Cardiac fibroblast (primary cell): ENCODE results near the gene FAM81A.
"Not testable (repeated sequence)": the region's sequence is repeated elsewhere in the genome, so short reads cannot be mapped to it uniquely, and the experiment has no call there.

Experiments
- DNase-seq, 2 donors: peaks; one replicate each; pipeline versions ENCODE4 v3.0.0 to v3.0.0-alpha.2; 2010; ENCODE audit warnings: low read depth in 2 of 2
- H3K4me3 ChIP-seq, 2 donors: replicated peaks in 1 of 2; 1 replicate in 1 of 2; 2 replicates in 1 of 2; pipeline ENCODE4 v1.5.1; 2011; ENCODE audit warnings: low read depth in 2 of 2, low read length in 2 of 2, mild to moderate bottlenecking in 2 of 2, moderate library complexity in 1 of 2
- TF ChIP-seq, protein P1 (sequence below): IDR thresholded peaks from one replicate; pipeline ENCODE4 v1.5.1; 2011; ENCODE audit warnings: low read depth, mild to moderate bottlenecking, low read length, inconsistent platforms

FAM81A gene

DNA sequence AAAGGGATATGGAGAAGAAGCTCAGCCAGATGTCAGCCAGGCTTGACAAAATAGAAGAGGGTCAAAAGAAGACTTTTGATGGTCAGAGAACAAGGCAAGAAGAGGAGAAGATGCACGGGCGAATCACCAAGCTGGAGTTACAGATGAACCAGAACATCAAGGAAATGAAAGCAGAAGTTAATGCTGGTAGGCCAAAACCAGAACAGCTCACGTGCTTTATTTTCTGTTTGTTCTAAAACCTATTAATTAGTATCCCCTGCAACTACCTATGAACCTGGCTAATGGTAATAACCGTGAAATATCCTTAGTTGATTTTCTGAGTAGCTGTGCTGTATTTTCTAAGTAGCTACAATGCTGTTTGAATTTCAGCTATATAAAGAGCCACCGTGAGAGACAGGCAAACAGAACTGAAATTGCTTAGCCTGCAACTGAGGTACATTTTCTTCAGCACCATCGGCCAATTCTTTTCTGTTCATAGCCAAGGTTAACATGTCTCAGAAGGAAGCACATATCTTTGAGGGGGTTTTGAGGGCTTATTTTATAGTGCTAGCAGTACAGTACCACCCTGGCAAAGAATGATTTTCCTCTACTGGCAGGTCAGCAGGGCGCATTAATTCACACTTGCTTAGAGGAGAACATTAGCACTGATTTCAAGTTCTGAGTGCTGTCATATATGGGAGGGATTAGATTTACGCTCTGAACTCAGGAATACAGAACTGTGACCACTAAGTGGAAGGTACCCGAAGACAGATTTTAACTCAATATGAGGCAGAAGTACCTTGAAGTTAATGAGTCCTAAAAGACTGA, 78.9 kb downstream of the FAM81A start:
- H3K4me3 ChIP-seq: no peak overlapping the region
- TF ChIP-seq, protein P1, sequence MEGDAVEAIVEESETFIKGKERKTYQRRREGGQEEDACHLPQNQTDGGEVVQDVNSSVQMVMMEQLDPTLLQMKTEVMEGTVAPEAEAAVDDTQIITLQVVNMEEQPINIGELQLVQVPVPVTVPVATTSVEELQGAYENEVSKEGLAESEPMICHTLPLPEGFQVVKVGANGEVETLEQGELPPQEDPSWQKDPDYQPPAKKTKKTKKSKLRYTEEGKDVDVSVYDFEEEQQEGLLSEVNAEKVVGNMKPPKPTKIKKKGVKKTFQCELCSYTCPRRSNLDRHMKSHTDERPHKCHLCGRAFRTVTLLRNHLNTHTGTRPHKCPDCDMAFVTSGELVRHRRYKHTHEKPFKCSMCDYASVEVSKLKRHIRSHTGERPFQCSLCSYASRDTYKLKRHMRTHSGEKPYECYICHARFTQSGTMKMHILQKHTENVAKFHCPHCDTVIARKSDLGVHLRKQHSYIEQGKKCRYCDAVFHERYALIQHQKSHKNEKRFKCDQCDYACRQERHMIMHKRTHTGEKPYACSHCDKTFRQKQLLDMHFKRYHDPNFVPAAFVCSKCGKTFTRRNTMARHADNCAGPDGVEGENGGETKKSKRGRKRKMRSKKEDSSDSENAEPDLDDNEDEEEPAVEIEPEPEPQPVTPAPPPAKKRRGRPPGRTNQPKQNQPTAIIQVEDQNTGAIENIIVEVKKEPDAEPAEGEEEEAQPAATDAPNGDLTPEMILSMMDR: no peak
- DNase-seq: no peak

DNA sequence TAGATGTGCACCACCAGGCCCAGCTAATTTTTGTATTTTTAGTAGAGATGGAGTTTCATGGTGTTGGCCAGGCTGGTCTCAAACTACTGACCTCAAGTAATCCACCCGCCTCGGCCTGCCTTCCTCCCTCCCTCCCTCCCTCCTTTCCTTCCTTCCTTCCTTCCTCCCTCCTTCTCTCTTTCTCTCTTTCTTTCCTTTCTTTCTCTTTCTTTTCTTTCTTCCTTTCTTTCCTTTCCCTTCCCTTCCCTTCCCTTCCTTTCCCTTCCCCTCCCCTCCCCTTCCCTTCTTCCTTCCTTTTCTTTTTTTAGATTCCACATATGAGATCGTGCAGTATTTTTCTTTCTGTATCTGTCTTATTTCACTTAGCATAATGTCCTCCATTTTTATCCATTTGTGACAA, 81.3 kb downstream of the FAM81A start:
- TF ChIP-seq, protein P1: no peak
- DNase-seq: no peak
- H3K4me3 ChIP-seq: no peak overlapping the region

DNA sequence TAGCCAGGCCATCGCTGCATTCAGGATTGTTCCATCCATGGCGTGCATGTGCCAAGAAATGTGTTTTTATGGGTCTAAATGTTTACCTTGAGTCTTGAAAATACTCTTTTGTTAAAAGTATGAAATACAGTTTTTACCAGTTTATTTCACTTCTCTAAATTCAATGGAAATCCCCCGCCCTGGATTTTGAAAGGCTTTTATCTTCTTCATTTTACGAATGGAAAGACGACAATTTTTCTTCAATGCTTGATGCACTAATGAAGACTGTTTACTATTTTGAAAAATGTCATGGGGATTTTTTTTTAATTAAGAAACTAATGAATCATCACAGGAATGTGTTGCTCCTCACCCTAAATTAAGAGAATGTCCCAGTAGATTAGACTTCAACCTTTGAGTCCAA, 83.5 kb downstream of the FAM81A start:
- DNase-seq: no peak
- TF ChIP-seq, protein P1: no peak
- no peak overlapping the region for H3K4me3 ChIP-seq

DNA sequence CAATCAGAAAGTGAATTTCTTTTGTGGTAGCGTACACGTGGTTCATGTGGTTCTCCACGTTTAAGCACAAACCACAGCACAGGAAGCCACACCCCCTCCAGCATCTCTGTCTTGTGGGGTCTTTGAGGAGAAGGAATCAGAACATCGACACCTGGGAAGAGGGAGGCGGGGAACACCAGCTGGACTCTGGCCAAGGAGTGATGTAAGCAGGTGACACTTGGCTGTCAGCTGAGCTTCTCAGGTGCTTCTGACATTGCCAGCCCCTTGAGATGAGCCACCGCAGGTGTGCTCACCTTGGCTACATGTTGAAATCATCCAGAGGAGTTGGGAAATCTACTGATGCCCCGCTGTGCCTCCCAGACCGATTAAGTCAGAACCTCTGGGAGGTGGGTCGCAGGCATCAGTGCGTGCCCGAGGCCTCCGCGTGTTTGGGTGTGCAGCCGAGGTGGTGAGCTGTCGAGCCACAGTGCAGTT, 85.0 kb downstream of the FAM81A start:
- H3K4me3 ChIP-seq: no peak overlapping the region
- TF ChIP-seq, protein P1: no peak
- no peak for DNase-seq

DNA sequence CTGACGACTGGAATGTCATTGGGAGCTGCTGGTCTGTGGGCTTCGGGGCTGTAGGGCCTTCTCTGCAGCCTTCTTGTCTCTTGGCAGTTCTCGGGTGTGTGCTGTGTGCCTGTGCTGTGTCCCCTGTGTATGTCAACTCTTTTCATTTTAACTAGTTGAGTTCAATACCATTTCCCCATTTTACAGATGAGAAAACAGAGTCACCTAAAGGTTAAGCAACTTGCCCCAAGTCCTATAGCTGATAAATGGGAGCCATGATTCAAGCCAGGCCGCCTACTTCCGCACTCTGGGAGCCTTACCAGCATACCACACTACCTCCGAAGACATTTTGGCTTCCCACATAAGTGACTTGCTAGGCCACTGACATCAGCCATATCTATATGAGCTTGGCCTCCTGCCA, 85.7 kb downstream of the FAM81A start:
- no peak for DNase-seq
- TF ChIP-seq, protein P1: no peak
- H3K4me3 ChIP-seq: no peak overlapping the region

DNA sequence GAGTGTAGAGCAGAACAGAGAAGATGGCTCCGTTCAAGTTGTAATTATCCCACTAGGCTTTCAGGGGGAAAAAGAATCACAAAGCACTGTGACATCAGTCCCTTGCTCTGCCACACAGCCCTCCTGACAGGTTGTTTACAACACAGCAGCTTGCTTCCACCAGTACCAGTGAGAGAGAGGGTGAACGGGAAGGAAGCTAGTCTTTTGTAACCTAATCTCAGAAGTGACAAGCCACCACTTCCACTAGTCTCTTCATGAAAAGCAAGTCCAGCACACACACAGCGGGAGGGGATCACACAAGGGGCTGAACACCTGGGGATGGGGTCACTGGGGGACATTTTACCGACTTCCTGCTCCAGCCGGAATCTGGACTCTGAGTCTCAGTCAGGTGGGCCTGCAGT, 86.3 kb downstream of the FAM81A start:
- DNase-seq: no peak
- TF ChIP-seq, protein P1: no peak
- no peak overlapping the region for H3K4me3 ChIP-seq

DNA sequence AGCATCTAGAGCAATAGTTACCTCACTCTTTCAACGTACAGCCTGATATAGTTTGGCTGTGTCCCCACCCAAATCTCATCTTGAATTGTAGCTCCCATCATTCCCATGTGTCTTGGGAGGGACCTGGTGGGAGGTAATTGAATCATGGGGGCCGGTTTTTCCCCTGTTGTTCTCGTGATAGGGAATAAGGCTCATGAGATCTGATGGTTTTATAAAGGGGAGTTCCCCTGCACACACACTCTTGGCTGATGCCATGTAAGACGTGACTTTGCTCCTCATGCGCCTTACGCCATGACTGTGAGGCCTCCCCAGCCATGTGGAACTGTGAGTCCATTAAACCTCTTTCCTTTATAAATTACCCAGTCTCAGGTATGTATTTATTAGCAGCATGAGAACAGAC, 88.5 kb downstream of the FAM81A start:
- not testable (repeated sequence) for H3K4me3 ChIP-seq, DNase-seq
